GM21515 (cell line): ENCODE results near the gene MS4A4A.
A peak's percentile ranks its signal among the peaks of the same experiment; 100 is the strongest.
"Not testable (repeated sequence)": the region's sequence is repeated elsewhere in the genome, so short reads cannot be mapped to it uniquely, and the experiment has no call there.

Source experiments
- ATAC-seq: cut with Tn5 transposase; IDR thresholded peaks from one replicate; pipeline ENCODE4 v1.9.1; 2021; ENCODE audit not compliant: unreplicated experiment

The MS4A4A gene

DNA sequence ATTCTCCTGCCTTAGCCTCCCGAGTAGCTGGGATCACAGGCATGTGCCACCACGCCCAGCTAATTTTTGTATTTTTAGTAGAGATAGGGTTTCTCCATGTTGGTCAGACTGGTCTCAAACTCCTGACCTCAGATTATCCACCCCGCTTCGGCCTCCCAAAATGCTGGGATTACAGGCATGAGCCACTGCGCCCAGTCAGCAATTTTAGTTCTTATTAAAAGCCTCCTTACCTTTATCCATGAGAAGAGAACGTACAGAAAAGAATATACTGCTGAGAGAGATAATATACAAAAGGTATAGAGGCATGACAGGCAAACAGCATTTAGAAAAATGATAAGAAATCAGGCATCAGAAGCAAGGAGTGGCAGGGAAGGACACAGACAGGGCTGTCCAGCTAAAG, 21.4 kb downstream of the MS4A4A start:
- ATAC-seq = not testable (repeated sequence)

- ATAC-seq = no peak
These were observed 23.2 kb downstream of the MS4A4A start for GRCh38 chr11:60303661-60304060.

- ATAC-seq = no peak
These were observed 25.6 kb downstream of the MS4A4A start for GRCh38 chr11:60305906-60306619.

DNA sequence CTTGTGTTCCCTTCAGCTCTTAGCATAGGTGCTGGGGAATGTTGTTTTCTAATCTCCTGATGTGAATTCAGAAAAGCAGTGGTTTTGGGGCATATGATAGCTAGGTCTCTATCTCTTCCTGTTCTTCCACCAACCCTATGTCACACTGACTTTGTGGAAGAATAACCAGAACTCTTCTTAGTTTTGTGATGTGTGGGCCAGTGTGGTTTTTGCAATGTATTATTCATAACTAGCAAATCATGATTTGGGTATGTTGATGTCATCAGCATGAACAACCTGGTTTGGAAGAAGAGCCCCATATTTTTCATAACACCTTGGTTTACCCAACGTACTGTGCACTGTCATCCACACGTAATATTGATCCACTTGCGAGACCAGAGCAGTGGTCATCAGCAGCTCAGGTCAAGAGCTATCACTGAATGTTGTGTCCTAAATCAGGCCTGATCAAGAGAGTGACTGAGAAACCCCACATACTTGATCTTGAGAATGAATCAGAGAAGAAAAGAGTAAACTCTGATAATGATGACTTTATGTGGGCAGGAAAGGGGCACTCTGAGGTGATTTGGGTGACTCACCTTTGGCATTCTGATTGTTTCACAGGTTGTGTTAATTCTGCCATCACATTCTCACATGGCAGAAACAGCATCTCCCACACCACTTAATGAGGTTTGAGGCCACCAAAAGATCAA, 27.2 kb downstream of the MS4A4A start:
- no peak for ATAC-seq

- peak; percentile 68 for ATAC-seq
These were observed 30.0 kb downstream of the MS4A4A start for GRCh38 chr11:60310407-60310998.

GRCh38 chr11:60314635-60315321, 34.3 kb downstream of the MS4A4A start:
- ATAC-seq = no peak

GRCh38 chr11:60315871-60316270, 35.4 kb downstream of the MS4A4A start:
- no peak for ATAC-seq

DNA sequence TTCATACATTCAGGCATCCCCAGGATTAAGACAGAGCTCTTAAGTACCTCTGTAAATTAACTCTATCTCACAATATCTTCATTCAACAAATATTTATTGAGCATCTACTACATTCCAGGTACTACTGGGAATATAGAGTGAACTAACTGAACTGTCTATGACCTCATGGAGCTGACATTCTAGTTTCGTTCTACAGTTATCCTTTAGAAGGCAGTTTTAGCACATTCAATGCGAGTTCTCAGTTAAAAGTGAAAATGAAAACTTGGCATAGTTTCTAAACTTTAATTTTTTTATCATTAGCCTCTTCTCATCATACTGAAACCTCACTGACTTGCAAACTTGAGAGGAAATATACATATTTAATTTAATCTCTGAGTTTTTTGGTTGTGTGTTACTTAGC, 35.9 kb downstream of the MS4A4A start:
- peak; percentile 62 for ATAC-seq

DNA sequence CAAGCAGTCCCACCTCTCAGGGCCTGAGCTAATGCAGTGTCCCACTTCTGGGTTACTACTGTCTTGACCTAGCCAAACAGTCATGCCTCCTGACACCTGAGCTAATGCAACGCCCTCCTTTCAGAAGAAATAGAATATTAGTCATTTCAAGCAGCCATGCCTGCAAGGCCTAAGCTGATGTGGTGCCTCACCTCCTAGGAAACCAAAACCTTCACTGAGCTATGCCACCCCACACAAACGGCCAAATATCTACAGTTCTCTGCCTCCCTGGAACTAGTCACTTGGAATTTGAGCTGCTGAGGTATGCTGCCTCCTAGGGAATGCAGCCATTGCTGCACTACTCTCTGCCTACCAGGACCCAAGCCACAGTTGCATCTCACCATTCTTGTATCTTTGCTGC, 38.3 kb downstream of the MS4A4A start:
- ATAC-seq = no peak

GRCh38 chr11:60321051-60321450, 40.6 kb downstream of the MS4A4A start:
- ATAC-seq = no peak

GRCh38 chr11:60326955-60327354, 46.5 kb downstream of the MS4A4A start, which contains the start of gene MS4A6E:
TSS of gene MS4A6E (plus strand) at chr11:60327255. CDS start at chr11:60334896, 7,641 bp downstream.
- no peak for ATAC-seq

DNA sequence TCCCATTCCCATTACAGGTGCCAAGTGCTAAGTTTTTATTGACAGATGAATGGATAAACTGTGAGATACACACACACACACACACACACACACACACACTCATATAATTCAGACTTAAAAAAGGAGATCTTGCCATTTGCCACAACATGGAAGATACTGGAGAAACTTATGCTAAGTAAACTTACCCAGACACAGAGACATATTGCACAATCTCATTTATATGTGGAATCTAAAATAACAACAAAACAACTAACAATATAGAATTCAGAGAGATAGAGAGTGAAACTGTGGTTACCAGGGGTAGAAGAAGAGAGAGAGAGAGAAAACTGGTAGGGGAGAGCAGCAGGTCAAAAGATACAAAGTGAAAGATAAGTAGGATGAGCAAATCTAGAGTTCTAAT, 48.0 kb downstream of the MS4A4A start:
- no peak for ATAC-seq

DNA sequence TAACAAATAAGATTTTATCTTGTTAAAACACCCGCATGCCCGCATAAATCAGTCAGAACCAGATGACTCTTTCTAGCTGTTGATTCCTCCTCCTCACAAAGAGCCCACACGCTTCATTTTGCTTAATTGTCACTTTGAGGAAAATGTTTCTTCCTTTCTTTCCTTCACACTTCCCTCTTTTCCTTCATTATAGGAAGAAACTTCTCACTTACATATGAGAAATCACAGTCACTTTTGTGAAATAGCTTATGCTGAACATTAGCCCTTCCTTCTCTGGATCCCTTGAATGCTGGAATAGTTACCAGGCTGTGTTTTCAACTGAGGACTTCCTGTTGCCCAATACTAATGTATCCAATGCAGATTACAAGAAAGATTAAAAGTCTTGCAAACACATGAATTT, 52.4 kb downstream of the MS4A4A start:
- ATAC-seq = no peak

DNA sequence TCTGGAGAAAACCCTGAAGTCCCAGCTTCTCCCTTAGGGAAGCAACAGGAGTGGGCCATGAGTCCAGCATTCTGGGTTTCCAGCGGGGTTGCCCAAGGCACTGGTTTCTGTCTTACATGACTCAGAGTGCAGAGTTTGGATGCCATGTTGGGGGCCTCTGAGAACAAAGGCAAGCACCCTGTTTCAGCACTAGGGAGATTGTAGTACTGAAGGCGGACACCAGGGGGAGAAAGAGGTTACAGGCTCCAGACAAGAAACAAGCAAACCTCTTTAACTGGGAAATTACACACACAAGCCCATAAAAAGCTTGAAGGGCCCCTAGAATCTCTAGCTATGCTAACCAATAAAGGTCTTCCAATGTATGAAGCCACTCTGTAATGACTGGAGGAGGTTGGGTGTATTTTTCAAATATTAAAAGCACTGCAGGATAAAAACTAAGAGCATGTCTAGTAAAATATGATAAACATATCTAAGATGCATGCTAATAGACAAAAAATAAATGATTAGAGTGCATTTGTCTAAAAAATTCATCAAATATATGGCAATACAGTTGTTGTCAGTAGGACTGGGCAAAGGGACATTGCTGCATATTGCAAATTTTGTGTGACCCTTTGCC, 53.6 kb downstream of the MS4A4A start:
- ATAC-seq = no peak

DNA sequence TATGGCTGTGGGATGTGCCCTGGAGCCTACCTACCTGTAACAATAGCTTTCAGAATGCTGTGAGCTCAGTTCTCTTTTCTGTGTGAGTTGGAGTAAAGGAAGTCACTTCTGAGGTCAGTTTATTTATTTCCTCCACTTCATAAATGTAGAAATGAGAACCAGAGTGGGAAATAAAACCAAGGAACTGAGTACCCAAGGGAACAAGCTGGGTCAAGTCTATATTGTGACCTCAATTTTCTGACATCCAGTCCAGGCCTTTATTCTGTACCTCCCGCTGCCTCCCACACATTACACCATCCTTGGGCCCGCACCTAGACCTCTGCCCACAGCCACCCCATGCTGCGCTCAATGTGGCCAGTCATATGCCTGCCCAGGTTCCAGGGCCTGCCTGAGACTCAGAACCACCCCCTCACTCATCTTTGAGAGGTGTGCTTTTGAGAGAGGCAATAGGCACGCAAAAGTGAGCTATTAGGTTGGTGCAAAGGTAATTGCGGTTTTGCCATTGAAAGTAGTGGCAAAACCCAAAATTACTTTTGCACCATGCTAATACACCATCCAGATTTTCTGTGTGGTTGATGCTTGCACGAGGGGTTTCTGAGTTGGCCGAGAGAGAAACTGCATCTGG, 56.4 kb downstream of the MS4A4A start:
- ATAC-seq = no peak

- no peak for ATAC-seq
These were observed 57.6 kb downstream of the MS4A4A start for GRCh38 chr11:60338053-60338452.

DNA sequence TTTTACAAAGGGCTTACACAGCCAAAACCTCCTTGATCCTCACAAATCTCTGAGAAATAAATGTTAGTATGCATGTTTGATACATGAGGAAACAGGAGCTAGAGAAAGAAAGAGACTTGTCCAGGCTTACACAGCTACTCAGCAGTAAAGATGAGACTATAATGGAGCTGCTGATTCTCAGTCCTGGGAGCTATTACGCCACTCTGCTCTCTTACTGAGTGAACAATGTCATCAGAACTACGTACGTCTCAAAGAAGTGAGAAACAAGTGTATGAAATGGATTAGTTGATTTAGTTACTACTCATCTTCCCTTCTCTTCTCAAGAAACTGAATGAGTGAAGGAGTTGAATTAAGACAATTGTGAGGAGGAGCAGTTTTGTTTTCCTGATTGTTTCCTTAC, 58.9 kb downstream of the MS4A4A start:
- no peak for ATAC-seq

DNA sequence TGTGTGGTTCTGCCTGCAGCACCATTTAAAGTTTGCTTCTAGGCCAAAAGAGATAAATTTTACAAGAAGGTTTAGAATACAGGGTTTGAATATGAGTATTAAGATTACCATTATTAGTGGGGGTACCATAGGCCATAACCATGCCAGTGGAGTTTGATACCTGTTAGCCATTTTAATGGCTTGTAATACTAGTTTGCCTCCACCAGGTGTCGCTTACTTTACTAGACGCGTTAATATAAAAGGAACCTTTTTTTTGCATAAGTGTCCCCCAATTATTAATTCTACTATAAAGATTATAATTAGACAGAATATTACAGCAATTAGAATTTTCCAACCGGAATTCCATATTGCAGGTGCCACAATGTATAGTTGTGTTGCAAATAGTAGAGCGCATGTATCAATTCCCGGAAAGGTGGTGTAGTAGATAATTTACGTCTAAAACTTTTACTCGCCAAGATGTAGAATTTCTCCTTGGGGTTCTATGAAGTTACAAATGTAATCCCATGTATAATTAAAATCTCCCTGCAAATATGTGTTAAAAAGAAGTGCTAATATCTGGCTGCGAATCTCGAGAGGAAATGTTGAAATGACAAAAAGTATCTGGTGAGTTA, 62.7 kb downstream of the MS4A4A start:
- ATAC-seq = no peak

DNA sequence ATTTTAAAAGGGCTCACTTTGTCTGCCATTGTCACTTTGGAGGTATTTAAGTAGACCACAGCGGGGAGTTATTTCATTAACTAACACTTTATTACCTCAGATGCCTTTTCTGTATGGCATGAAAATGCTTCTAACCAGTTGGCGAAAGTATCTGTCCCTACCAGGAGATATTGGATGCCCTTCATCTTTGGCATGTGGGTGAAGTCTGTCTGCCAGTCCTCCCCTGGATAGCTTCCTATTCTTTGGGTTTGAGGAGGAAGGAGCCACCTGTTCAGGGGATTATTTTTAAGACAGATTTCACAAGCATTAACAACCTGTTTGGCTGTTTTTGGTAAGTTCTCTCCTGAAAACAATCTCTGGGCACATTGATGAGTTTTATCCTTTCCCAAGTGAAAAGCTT, 63.7 kb downstream of the MS4A4A start:
- no peak for ATAC-seq

- no peak for ATAC-seq
These were observed 65.0 kb downstream of the MS4A4A start for GRCh38 chr11:60345489-60345888.
